ENCODE data around the gene EVL. TPM values are rescaled to one million over a fixed set of nuclear protein-coding genes. Genes with fewer than 3 reads are reported as not detected.

EVL gene
- total and polyA plus RNA-seq, 10 of the 15 experiments (the other 5 are each of a cell fraction or from before 2014, with no cell fraction given) = 11.9 to 341 (median 89.8) TPM

DNA sequence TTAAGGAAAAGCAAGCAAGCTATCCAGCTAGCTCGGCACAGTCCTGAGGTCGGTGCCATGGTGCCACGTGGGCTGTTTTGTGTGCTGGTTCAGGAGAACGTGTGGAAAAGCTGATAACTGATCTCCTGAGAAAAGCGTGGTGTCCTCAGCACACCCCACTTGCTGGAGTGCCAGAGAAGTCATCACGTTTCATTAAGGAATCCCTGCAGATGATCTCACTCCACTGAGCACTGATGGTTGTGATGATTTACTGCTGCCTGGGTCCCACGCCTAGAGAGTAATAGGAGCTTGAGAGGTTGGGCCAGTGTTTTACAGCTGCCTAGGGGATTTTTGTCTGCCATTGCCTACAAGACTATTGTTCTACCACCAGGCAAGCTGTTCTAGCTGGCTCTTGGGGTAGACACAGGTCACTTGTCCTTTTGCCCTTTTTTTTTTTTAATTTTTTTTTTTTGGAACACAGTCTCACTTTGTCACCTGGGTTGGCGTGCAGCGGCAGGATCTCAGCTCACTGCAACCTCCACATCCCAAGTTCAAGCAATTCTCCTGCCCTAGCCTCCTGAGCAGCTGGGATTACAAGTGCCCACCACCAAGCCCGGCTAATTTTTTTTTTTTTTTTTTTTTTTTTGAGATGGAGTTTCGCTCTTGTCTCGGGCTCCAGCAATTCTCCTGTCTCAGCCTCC lies 42.3 kb upstream of the EVL start (continued):
- no peak for TF ChIP-seq ZBTB11 (CRISPR knock-in tag; IDR thresholded peaks at IDR 0.05)

DNA sequence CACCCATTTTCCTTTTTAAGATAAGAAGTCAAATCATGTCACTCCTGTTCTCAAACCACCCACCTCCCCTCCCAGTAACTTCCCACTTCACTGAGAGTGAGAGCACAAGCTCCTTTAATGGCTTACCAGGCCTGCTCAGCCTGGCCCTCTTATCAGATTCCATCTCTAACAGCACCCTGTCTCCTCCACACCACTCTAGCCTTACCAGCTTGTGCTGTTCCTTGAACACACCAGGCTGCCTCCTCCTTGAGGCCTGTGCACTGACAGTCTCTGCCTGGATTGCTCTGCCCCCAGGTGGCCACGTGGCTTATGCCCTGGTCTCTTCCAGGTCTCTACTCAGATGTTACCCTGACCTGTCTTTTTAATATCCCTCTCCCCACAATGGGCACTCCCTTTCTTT lies 40.1 kb upstream of the EVL start:
- ChIA-PET CTCF (interaction anchor here (0.8 to 8.0 kb wide), 20 partner anchors 10 to 168 kb away, joined by 3 to 100 read pairs (median 5); no protein-coding TSS in a partner anchor), SMC1A (ENCODE audit: uncharacterized antibody, unreplicated experiment) (interaction anchor here (0.6 to 4.0 kb wide), 26 partner anchors 8 to 83 kb away, joined by 3 to 52 read pairs (median 4); no protein-coding TSS in a partner anchor), RAD21 (ENCODE audit: unreplicated experiment) (interaction anchor here (0.7 to 3.6 kb wide), 11 partner anchors 10 to 83 kb away, joined by 3 to 39 read pairs (median 5); partner anchors contain the start of gene EVL), POLR2A (interaction anchor here (0.7 to 1.2 kb wide), 3 partner anchors 42 to 46 kb away, joined by 3 read pairs; no protein-coding TSS in a partner anchor)
- no TSS peak for BruUV-seq (replicated peaks)
- H3K27ac ChIP-seq (ENCODE audit: control insufficient read depth, insufficient read depth) = no peak overlapping the region
- H3K4me3 ChIP-seq = no peak overlapping the region
- no peak overlapping the region for H3K9ac ChIP-seq (ENCODE audit: control insufficient read depth, insufficient read depth, low read length)
- H3K36me3 ChIP-seq (ENCODE audit: control insufficient read depth in 2 of 2, insufficient read depth in 2 of 2, low read length in 1 of 2) = no peaks in the 10 kb centered on the region
- H3K79me2 ChIP-seq (ENCODE audit: control insufficient read depth, insufficient read depth, low read length) = no peaks in the 10 kb centered on the region
- H2AFZ ChIP-seq (ENCODE audit: control insufficient read depth, low read depth, low read length) = peak overlapping the region; percentile 58
- peaks cover 5% of the 10 kb centered on the region; the same call in 1 of the 2 replicates for H3K4me1 ChIP-seq (ENCODE audit: control insufficient read depth, insufficient read depth, low read length)
- no peaks in the 10 kb centered on the region for H4K20me1 ChIP-seq (ENCODE audit: control insufficient read depth, insufficient read depth)
- no peak for FAIRE-seq
- H3K27me3 ChIP-seq (replicated peaks in 1 of 2; ENCODE audit: control insufficient read depth in 2 of 2, insufficient read depth in 2 of 2, low read length in 1 of 2) = no peaks in the 10 kb centered on the region
- no peaks in the 10 kb centered on the region for H3K9me3 ChIP-seq (replicated peaks; ENCODE audit: control insufficient read depth, insufficient read depth, low read length)
- DNase-seq (ENCODE audit: low read depth, low spot score) = no peak
- H3K4me2 ChIP-seq (ENCODE audit: control insufficient read depth, insufficient read depth) = no peak overlapping the region; the same call in 1 of the 2 replicates
- peak; percentile 96 for ATAC-seq
- in situ Hi-C loops (cut with MboI) = no loop called here
- WGBS (ENCODE audit: insufficient coverage, insufficient replicate concordance, low lambda C conversion rate, missing lambda C conversion rate) = 0% methylated on average over 1 of the region's 1 CpG
- intact Hi-C loops (cut with micrococcal nuclease; ENCODE audit: unreplicated experiment) = loop anchor here (1.0 kb wide), 1 partner anchor 43 kb away; no protein-coding TSS in a partner anchor
- TF ChIP-seq TAF1 (IDR thresholded peaks at IDR 0.05; ENCODE audit: borderline replicate concordance, low read depth, low read length) (no peak), MAX (IDR thresholded peaks at IDR 0.05; ENCODE audit: low read depth, low read length) (no peak), CHD1 (IDR thresholded peaks at IDR 0.05; ENCODE audit: low read depth, low read length) (no peak), SIX5 (IDR thresholded peaks at IDR 0.05; ENCODE audit: low read depth, low read length, severe bottlenecking) (no peak), RAD51 (IDR thresholded peaks at IDR 0.05) (0 out of 2 replicates have a peak, but pooled peaks have one; percentile 38), ASH2L (IDR thresholded peaks at IDR 0.05; ENCODE audit: borderline replicate concordance, low read depth) (no peak), PML (IDR thresholded peaks at IDR 0.05; ENCODE audit: low read length) (no peak), TARDBP (IDR thresholded peaks at IDR 0.05; ENCODE audit: borderline replicate concordance) (no peak), SMC3 (IDR thresholded peaks at IDR 0.05; ENCODE audit: borderline replicate concordance, low read length) (peak; percentile 66; the same call in 1 of the 2 replicates)
- TF ChIP-seq, protein P1, sequence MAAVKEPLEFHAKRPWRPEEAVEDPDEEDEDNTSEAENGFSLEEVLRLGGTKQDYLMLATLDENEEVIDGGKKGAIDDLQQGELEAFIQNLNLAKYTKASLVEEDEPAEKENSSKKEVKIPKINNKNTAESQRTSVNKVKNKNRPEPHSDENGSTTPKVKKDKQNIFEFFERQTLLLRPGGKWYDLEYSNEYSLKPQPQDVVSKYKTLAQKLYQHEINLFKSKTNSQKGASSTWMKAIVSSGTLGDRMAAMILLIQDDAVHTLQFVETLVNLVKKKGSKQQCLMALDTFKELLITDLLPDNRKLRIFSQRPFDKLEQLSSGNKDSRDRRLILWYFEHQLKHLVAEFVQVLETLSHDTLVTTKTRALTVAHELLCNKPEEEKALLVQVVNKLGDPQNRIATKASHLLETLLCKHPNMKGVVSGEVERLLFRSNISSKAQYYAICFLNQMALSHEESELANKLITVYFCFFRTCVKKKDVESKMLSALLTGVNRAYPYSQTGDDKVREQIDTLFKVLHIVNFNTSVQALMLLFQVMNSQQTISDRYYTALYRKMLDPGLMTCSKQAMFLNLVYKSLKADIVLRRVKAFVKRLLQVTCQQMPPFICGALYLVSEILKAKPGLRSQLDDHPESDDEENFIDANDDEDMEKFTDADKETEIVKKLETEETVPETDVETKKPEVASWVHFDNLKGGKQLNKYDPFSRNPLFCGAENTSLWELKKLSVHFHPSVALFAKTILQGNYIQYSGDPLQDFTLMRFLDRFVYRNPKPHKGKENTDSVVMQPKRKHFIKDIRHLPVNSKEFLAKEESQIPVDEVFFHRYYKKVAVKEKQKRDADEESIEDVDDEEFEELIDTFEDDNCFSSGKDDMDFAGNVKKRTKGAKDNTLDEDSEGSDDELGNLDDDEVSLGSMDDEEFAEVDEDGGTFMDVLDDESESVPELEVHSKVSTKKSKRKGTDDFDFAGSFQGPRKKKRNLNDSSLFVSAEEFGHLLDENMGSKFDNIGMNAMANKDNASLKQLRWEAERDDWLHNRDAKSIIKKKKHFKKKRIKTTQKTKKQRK (IDR thresholded peaks at IDR 0.05; ENCODE audit: low read depth, low read length) = no peak
- TF ChIP-seq, protein P2, sequence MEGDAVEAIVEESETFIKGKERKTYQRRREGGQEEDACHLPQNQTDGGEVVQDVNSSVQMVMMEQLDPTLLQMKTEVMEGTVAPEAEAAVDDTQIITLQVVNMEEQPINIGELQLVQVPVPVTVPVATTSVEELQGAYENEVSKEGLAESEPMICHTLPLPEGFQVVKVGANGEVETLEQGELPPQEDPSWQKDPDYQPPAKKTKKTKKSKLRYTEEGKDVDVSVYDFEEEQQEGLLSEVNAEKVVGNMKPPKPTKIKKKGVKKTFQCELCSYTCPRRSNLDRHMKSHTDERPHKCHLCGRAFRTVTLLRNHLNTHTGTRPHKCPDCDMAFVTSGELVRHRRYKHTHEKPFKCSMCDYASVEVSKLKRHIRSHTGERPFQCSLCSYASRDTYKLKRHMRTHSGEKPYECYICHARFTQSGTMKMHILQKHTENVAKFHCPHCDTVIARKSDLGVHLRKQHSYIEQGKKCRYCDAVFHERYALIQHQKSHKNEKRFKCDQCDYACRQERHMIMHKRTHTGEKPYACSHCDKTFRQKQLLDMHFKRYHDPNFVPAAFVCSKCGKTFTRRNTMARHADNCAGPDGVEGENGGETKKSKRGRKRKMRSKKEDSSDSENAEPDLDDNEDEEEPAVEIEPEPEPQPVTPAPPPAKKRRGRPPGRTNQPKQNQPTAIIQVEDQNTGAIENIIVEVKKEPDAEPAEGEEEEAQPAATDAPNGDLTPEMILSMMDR (IDR thresholded peaks at IDR 0.05 in 2 of 3, conservative IDR thresholded peaks at IDR 0.05 in 1 of 3; ENCODE audit: control insufficient read depth in 2 of 3, extremely low read depth in 1 of 3, insufficient read depth in 1 of 3, low read depth in 3 of 3, low read length in 3 of 3) = peak; percentile 44 to 66 (median 55); a peak in 5 of 6 replicates

Measured in GM12878 (cell line).